ENCODE measurements around the gene LRRC10B.

DNA sequence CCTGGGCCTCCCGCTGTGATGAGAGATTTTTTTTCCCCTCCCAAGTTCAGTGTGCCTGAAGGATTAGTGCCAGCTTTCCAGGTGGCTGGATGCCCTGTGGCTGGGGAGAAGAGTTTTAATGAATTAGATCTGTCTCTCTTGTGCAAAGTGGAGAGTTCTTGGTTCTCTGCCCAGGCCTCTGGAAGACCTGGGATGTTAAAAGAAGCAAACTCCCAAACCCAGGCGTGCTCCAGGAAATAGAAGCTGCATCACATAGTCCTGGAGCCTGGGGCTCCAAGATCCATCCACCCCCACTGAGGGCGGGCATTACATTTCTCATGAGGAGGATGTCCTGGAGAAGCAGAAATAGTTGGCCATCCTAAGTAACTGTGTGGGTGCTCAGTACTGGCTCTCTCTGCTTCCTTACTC, 48.1 kb upstream of the LRRC10B start:
- no peak for TF ChIP-seq POLR2AphosphoS5 (IDR thresholded peaks at IDR 0.05; ENCODE audit: low read depth)
- no peak for TF ChIP-seq CTCF (IDR thresholded peaks at IDR 0.05; ENCODE audit: insufficient read depth, low read length)
- TF ChIP-seq, protein P1, sequence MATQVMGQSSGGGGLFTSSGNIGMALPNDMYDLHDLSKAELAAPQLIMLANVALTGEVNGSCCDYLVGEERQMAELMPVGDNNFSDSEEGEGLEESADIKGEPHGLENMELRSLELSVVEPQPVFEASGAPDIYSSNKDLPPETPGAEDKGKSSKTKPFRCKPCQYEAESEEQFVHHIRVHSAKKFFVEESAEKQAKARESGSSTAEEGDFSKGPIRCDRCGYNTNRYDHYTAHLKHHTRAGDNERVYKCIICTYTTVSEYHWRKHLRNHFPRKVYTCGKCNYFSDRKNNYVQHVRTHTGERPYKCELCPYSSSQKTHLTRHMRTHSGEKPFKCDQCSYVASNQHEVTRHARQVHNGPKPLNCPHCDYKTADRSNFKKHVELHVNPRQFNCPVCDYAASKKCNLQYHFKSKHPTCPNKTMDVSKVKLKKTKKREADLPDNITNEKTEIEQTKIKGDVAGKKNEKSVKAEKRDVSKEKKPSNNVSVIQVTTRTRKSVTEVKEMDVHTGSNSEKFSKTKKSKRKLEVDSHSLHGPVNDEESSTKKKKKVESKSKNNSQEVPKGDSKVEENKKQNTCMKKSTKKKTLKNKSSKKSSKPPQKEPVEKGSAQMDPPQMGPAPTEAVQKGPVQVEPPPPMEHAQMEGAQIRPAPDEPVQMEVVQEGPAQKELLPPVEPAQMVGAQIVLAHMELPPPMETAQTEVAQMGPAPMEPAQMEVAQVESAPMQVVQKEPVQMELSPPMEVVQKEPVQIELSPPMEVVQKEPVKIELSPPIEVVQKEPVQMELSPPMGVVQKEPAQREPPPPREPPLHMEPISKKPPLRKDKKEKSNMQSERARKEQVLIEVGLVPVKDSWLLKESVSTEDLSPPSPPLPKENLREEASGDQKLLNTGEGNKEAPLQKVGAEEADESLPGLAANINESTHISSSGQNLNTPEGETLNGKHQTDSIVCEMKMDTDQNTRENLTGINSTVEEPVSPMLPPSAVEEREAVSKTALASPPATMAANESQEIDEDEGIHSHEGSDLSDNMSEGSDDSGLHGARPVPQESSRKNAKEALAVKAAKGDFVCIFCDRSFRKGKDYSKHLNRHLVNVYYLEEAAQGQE (IDR thresholded peaks at IDR 0.05; ENCODE audit: insufficient replicate concordance, low read depth): no peak
